K562 (cell line): ENCODE results near the gene TNFRSF19. TPM values are rescaled to one million over a fixed set of nuclear protein-coding genes. Genes with fewer than 3 reads are reported as not detected.

Experiments used
- ATAC-seq: fragments of 200-7000 bp; cut with Tn5 transposase; 3 replicates; pipeline ENCODE4 v1.9.1; 2020; ENCODE audit warnings: moderate library complexity
- BruUV-seq: library from RNA; stranded (reverse); fragments of 400-500 nt; replicated peaks from 2 replicates; lab custom pipeline; 2021; lab: Mats Ljungman, UMichigan
- CTCF ChIA-PET: fragments of 300-600 bp; formaldehyde crosslinking; extraction: SDS; loops from one replicate; lab custom pipeline; 2021; ENCODE audit warnings: low intra/inter-chr PET ratio; lab: Yijun Ruan, JAX
- POLR2A ChIA-PET: fragments of 300-600, 350-650 bp; sonication (Branson Sonifier 250); formaldehyde crosslinking; extraction: SDS; loops from one replicate; lab custom pipeline; 2021; ENCODE audit warnings: antibody characterized with exemption, inconsistent platforms; lab: Yijun Ruan, JAX
- DNase-seq, 4 experiments: peaks; one replicate each; pipeline versions ENCODE4 v3.0.0 to v3.0.0-alpha.2; 2011 to 2018; ENCODE audit warnings: low spot score in 3 of 4, mixed read lengths in 3 of 4; ENCODE audit errors: extremely low read depth in 1 of 4
- FAIRE-seq: peaks from 2 replicates; lab custom pipeline; 2011; peaks lifted over from hg19 to GRCh38; lab: Jason Lieb, UNC
- H2AFZ ChIP-seq: 2 replicates; pipeline ENCODE4 v1.6.0; 2011; ENCODE audit warnings: low read depth, low read length, control low read depth, inconsistent platforms
- H3K27ac ChIP-seq: fragments of 200-600 bp; 3 replicates; pipeline ENCODE4 v1.8.0; 2011; ENCODE audit warnings: low read depth, mild to moderate bottlenecking, control low read depth, inconsistent platforms, low read length, moderate library complexity, mixed read lengths; ENCODE audit errors: extremely low read depth
- H3K27me3 ChIP-seq, 2 experiments: fragments of 300-600 bp in 1 of 2; 2 replicates in 1 of 2; 3 replicates in 1 of 2; pipeline versions ENCODE4 v1.6.0 to v1.8.0; 2011; ENCODE audit warnings: inconsistent platforms in 2 of 2, low read length in 2 of 2, mild to moderate bottlenecking in 1 of 2, mixed read lengths in 1 of 2, moderate library complexity in 1 of 2; ENCODE audit not compliant: control insufficient read depth in 2 of 2, insufficient read depth in 2 of 2
- H3K36me3 ChIP-seq: fragments of 300-600 bp; 3 replicates; pipeline ENCODE4 v1.8.0; 2011; ENCODE audit warnings: mild to moderate bottlenecking, low read length, inconsistent platforms; ENCODE audit not compliant: control insufficient read depth, insufficient read depth
- H3K4me1 ChIP-seq, 2 experiments: fragments of 200-600 bp in 1 of 2; replicated peaks in 1 of 2; 2 replicates in 1 of 2; 3 replicates in 1 of 2; pipeline versions ENCODE4 v1.5.1 to v1.8.0; 2011; ENCODE audit warnings: inconsistent platforms in 2 of 2, low read length in 2 of 2, mild to moderate bottlenecking in 1 of 2, mixed read lengths in 1 of 2, moderate library complexity in 1 of 2; ENCODE audit not compliant: control insufficient read depth in 2 of 2, insufficient read depth in 2 of 2
- H3K4me2 ChIP-seq: 2 replicates; pipeline ENCODE4 v1.6.1; 2011; ENCODE audit warnings: low read length, control low read depth, inconsistent platforms, mixed read lengths; ENCODE audit not compliant: insufficient read depth
- H3K4me3 ChIP-seq: fragments of 200-600 bp; sonication (generic), shearing (Covaris generic); 2 replicates; pipeline ENCODE4 v1.5.1; 2016; ENCODE audit warnings: control low read depth, inconsistent platforms
- H3K79me2 ChIP-seq: fragments of 200-600 bp; 3 replicates; pipeline ENCODE4 v1.8.0; 2011; ENCODE audit warnings: low read length, inconsistent platforms; ENCODE audit not compliant: control insufficient read depth, insufficient read depth
- H3K9ac ChIP-seq, 2 experiments: 2 replicates each; pipeline versions ENCODE4 v1.6.0 to v1.6.1; 2011; ENCODE audit warnings: low read depth in 2 of 2, low read length in 2 of 2, control low read depth in 1 of 2, inconsistent platforms in 1 of 2, mild to moderate bottlenecking in 1 of 2, mixed read lengths in 1 of 2; ENCODE audit not compliant: insufficient read depth in 1 of 2
- H3K9me1 ChIP-seq: one replicate; pipeline ENCODE4 v1.6.0; 2011; ENCODE audit warnings: inconsistent platforms, mild to moderate bottlenecking, low read length, moderate library complexity; ENCODE audit not compliant: control insufficient read depth, insufficient read depth
- H3K9me3 ChIP-seq: replicated peaks from 2 replicates; pipeline ENCODE4 v1.5.1; 2011; ENCODE audit warnings: low read depth, low read length, inconsistent platforms; ENCODE audit not compliant: control insufficient read depth, insufficient read depth
- H4K20me1 ChIP-seq: replicated peaks from 2 replicates; pipeline ENCODE4 v1.6.1; 2011; ENCODE audit warnings: low read length, inconsistent platforms, mixed read lengths; ENCODE audit not compliant: control insufficient read depth, insufficient read depth
- BMI1 ChIP-seq: fragments of 150-350 bp; IDR thresholded peaks from 2 replicates; pipeline ENCODE4 v1.6.1; 2014; ENCODE audit warnings: low read length
- CTCF ChIP-seq, 3 experiments: IDR thresholded peaks in 2 of 3; conservative IDR thresholded peaks in 1 of 3; 2 replicates each; pipeline ENCODE4 v1.5.1; 2011 to 2012; ENCODE audit warnings: low read length in 3 of 3, mild to moderate bottlenecking in 3 of 3, control low read depth in 2 of 3, improper control_type of control experiment in 1 of 3, inconsistent platforms in 1 of 3, low read depth in 1 of 3, mixed read lengths in 1 of 3, moderate library complexity in 1 of 3; ENCODE audit not compliant: insufficient read depth in 2 of 3
- PCBP1 ChIP-seq: fragments of 200-400 bp; formaldehyde crosslinking; IDR thresholded peaks from 2 replicates; pipeline ENCODE4 v1.6.1; 2018; ENCODE audit warnings: mild to moderate bottlenecking, low read depth, low read length; ENCODE audit not compliant: poor library complexity, severe bottlenecking
- RREB1 ChIP-seq: fragments of 250-450 bp; sonication (Bioruptor Pico); IDR thresholded peaks from 2 replicates; pipeline ENCODE4 v1.4.0; 2020
- SRSF3 ChIP-seq: fragments of 200-400 bp; formaldehyde crosslinking; IDR thresholded peaks from 2 replicates; pipeline ENCODE4 v1.6.1; 2016; ENCODE audit warnings: mild to moderate bottlenecking, low read length, moderate library complexity; ENCODE audit not compliant: insufficient read depth
- ZNF431 ChIP-seq: sonication (generic); formaldehyde crosslinking; IDR thresholded peaks from 2 replicates; pipeline ENCODE4 v1.8.0; 2022; ENCODE audit warnings: mild to moderate bottlenecking, missing genetic modification reagents
- ZNF551 ChIP-seq: fragments of 250-450 bp; sonication (Bioruptor Pico); IDR thresholded peaks from 2 replicates; pipeline ENCODE4 v1.5.0; 2021; ENCODE audit warnings: mild to moderate bottlenecking, moderate library complexity
- WGBS: fragments of 100-300 bp; shearing (Covaris generic); methylation state at CpG from one replicate; pipeline ENCODE4 v1.1.6; 2016; ENCODE audit warnings: low coverage, mixed read lengths; ENCODE audit not compliant: insufficient coverage; ENCODE audit errors: missing lambda C conversion rate; 5-methylcytosine and 5-hydroxymethylcytosine counted together
- in situ Hi-C: fragments of 300-500 bp; cut with MboI; formaldehyde crosslinking; loops from 4 replicates; pipeline ENCODE4 v1.15.0; 2018; ENCODE audit warnings: inconsistent platforms, mixed read lengths
- intact Hi-C: fragments of 100-400 bp; cut with micrococcal nuclease; formaldehyde crosslinking; loops from 2 replicates; pipeline ENCODE4 v1.14.2; 2022
- polyA plus RNA-seq, 8 experiments: library from polyadenylated mRNA; depleted of rRNA in 4 of 8; stranded (reverse) in 5 of 8; unstranded in 3 of 8; fragments of >200 nt; fragmentation: Nextera tagmentation in 2 of 8; fragmentation: Illumina TruSeq in 1 of 8; extraction: Ambion mirVana in 2 of 8; extraction: Trizol in 1 of 8; gene quantifications; 2 replicates each; pipeline versions ENCODE4 v1.2.1 to v1.2.3, GENCODE V29; 2011 to 2014; ENCODE audit warnings: inconsistent platforms in 1 of 8, missing spikeins in 1 of 8
- total RNA-seq, 7 experiments: library from RNA; depleted of rRNA in 6 of 7; stranded (reverse); fragments of >200 nt in 6 of 7; fragmentation: Illumina TruSeq in 2 of 7; extraction: Trizol in 2 of 7; gene quantifications; 2 replicates each; pipeline versions ENCODE4 v1.2.1 to v1.2.3, GENCODE V29; 2011 to 2021; ENCODE audit warnings: low replicate concordance in 1 of 7
- TF ChIP-seq, protein P1 (sequence below): fragments of 150-350 bp; conservative IDR thresholded peaks from 2 replicates; pipeline ENCODE4 v1.6.1; 2014; ENCODE audit warnings: low read length

TNFRSF19 gene
- total and polyA plus RNA-seq, 9 of the 15 experiments (the other 6 are each of a cell fraction or from before 2014, with no cell fraction given) = 0.01 to 0.07 TPM; not detected in 7

DNA sequence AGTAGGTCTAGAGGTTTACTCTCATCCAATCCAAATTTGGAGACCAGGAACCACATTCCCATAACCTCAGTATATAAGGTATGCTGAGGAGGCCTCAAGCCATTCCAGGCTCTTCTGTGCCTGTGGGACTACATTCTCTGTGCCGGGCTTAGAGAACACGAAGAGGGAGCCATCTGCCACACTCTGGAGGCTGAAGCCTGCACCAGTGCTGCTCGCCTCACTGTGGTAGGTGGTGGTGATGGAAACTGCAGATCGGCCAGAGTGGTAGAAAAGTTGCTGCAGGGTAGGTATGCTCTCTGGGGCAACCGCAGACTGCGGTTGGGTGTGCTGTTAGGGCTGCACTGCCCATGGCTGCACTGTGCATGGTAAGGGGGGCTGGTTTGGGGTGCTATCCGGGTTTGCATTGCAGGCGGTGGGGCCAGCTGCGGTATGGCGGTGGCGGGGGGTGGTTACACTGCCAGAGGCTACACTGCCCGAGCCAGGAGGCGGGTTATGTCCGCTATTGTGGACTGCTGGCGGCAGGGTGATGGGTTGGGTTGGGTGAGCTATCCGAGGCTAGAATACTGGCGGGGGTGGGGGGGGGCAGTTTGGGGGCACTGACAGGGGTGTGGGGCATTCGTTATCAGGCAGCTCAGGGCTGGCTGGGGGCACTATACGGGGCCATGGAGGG is 145.0 kb downstream of the TNFRSF19 start (continued):
- TF ChIP-seq ZNF551 (CRISPR knock-in tag) = no peak

- DNase-seq (peak; percentile 18 to 62 (median 33)), ATAC-seq (peak; percentile 97), FAIRE-seq (no peak)
- Histone ChIP-seq H3K27me3 (no peaks in the 10 kb centered on the region), H3K4me1 (peaks cover 0 to 7% of the 10 kb centered on the region in 2 experiments; a peak in 1 of 5 replicates), H3K79me2 (no peaks in the 10 kb centered on the region), H3K9me1 (no peaks in the 10 kb centered on the region), H3K4me2 (peak overlapping the region; percentile 46; the same call in 1 of the 2 replicates), H3K9me3 (no peaks in the 10 kb centered on the region), H2AFZ (peak overlapping the region; percentile 80; the same call in 1 of the 2 replicates), H3K36me3 (no peaks in the 10 kb centered on the region), H3K27ac (no peak overlapping the region), H3K4me3 (no peak overlapping the region), H3K9ac (peak overlapping the region in 1 of 2 experiments; percentile 79; a peak in 2 of 4 replicates), H4K20me1 (no peaks in the 10 kb centered on the region)
- intact Hi-C loops = loop anchor here (1.0 to 10.0 kb wide), 3 partner anchors 156 to 251 kb away; partner anchors contain the start of gene C1QTNF9B
- ChIA-PET POLR2A (no interaction called here), CTCF (interaction anchor here (0.7 to 1.8 kb wide), 3 partner anchors 156 to 184 kb away, joined by 4 to 11 read pairs (median 4); partner anchors contain the start of gene MIPEP)
- WGBS = 13% methylated on average over 3 of the region's 11 CpGs
- in situ Hi-C loops = no loop called here
- no TSS peak for BruUV-seq
- peak; percentile 61 to 69 (median 67) for TF ChIP-seq CTCF (IDR thresholded peaks at IDR 0.05 in 2 of 3, conservative IDR thresholded peaks at IDR 0.05 in 1 of 3; ENCODE audit: insufficient read depth in 2 of 3, low read depth in 1 of 3, low read length in 3 of 3)
- TF ChIP-seq RREB1 = no peak
- TF ChIP-seq, protein P1, sequence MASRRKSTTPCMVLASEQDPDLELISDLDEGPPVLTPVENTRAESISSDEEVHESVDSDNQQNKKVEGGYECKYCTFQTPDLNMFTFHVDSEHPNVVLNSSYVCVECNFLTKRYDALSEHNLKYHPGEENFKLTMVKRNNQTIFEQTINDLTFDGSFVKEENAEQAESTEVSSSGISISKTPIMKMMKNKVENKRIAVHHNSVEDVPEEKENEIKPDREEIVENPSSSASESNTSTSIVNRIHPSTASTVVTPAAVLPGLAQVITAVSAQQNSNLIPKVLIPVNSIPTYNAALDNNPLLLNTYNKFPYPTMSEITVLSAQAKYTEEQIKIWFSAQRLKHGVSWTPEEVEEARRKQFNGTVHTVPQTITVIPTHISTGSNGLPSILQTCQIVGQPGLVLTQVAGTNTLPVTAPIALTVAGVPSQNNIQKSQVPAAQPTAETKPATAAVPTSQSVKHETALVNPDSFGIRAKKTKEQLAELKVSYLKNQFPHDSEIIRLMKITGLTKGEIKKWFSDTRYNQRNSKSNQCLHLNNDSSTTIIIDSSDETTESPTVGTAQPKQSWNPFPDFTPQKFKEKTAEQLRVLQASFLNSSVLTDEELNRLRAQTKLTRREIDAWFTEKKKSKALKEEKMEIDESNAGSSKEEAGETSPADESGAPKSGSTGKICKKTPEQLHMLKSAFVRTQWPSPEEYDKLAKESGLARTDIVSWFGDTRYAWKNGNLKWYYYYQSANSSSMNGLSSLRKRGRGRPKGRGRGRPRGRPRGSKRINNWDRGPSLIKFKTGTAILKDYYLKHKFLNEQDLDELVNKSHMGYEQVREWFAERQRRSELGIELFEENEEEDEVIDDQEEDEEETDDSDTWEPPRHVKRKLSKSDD = no peak
- TF ChIP-seq PCBP1 = no peak
- TF ChIP-seq ZNF431 (CRISPR knock-in tag) = no peak
- no peak for TF ChIP-seq BMI1
- TF ChIP-seq SRSF3 = no peak
These were observed 145.6 kb downstream of the TNFRSF19 start for GRCh38 chr13:23715762-23716235.
